Neutrophil (primary cell): ENCODE results near the gene KMT2C.

Experiments used
- H3K27ac ChIP-seq: fragments of 200-600 bp; sonication (generic); 2 replicates; pipeline ENCODE4 v1.5.1; 2016; ENCODE audit warnings: mild to moderate bottlenecking, moderate library complexity
- H3K27me3 ChIP-seq: fragments of 200-600 bp; sonication (generic); 2 replicates; pipeline ENCODE4 v1.6.0; 2016; ENCODE audit warnings: mild to moderate bottlenecking
- H3K36me3 ChIP-seq: fragments of 200-600 bp; sonication (generic); 2 replicates; pipeline ENCODE4 v1.5.1; 2017
- H3K4me1 ChIP-seq, 2 experiments: fragments of 200-600 bp in 1 of 2; sonication (generic) in 1 of 2; 1 replicate in 1 of 2; 2 replicates in 1 of 2; pipeline versions ENCODE4 v1.5.1 to v1.6.1; 2013 to 2016; ENCODE audit warnings: low read depth in 1 of 2, low read length in 1 of 2, mild to moderate bottlenecking in 1 of 2, moderate library complexity in 1 of 2; ENCODE audit not compliant: control insufficient read depth in 1 of 2, insufficient read depth in 1 of 2
- H3K4me3 ChIP-seq, 2 experiments: fragments of 200-600 bp in 1 of 2; sonication (generic) in 1 of 2; 1 replicate in 1 of 2; 2 replicates in 1 of 2; pipeline ENCODE4 v1.5.1; 2013 to 2016; ENCODE audit warnings: low read depth in 1 of 2, low read length in 1 of 2, mild to moderate bottlenecking in 1 of 2, moderate library complexity in 1 of 2
- H3K9me3 ChIP-seq: fragments of 200-600 bp; sonication (generic); 2 replicates; pipeline ENCODE4 v1.5.1; 2016
- CTCF ChIP-seq: fragments of 200-600 bp; sonication (generic); IDR thresholded peaks from 2 replicates; pipeline ENCODE4 v1.5.1; 2016; ENCODE audit warnings: antibody characterized with exemption

KMT2C gene

GRCh38 chr7:152340161-152340560, 95.6 kb downstream of the KMT2C start:
- Histone ChIP-seq H3K4me3 (no peak overlapping the region), H3K36me3 (no peaks in the 10 kb centered on the region), H3K9me3 (no peaks in the 10 kb centered on the region), H3K4me1 (peaks cover 13 to 28% of the 10 kb centered on the region in 2 experiments), H3K27ac (peak overlapping the region; percentile 33), H3K27me3 (no peaks in the 10 kb centered on the region)
- no peak for TF ChIP-seq CTCF

GRCh38 chr7:152338561-152338960, 97.2 kb downstream of the KMT2C start:
- H3K4me3 ChIP-seq, result no peak overlapping the region
- H3K4me1 ChIP-seq, result peaks cover 10 to 25% of the 10 kb centered on the region in 2 experiments
- H3K27ac ChIP-seq, result no peak overlapping the region
- no peaks in the 10 kb centered on the region for H3K36me3 ChIP-seq
- no peaks in the 10 kb centered on the region for H3K9me3 ChIP-seq
- H3K27me3 ChIP-seq, result no peaks in the 10 kb centered on the region
- TF ChIP-seq CTCF, result no peak

- H3K4me1 ChIP-seq, result peaks cover 10 to 25% of the 10 kb centered on the region in 2 experiments
- no peak overlapping the region for H3K4me3 ChIP-seq
- H3K9me3 ChIP-seq, result no peaks in the 10 kb centered on the region
- H3K27me3 ChIP-seq, result no peaks in the 10 kb centered on the region
- H3K27ac ChIP-seq, result peak overlapping the region; percentile 58
- H3K36me3 ChIP-seq, result no peaks in the 10 kb centered on the region
- TF ChIP-seq CTCF, result no peak
These were observed 98.9 kb downstream of the KMT2C start for GRCh38 chr7:152336754-152337368.

- TF ChIP-seq CTCF, result no peak
- Histone ChIP-seq H3K27me3 (no peaks in the 10 kb centered on the region), H3K27ac (peak overlapping the region; percentile 58), H3K4me1 (peaks cover 10 to 25% of the 10 kb centered on the region in 2 experiments), H3K9me3 (no peaks in the 10 kb centered on the region), H3K4me3 (no peak overlapping the region), H3K36me3 (no peaks in the 10 kb centered on the region)
These were observed 99.8 kb downstream of the KMT2C start for GRCh38 chr7:152335900-152336571.

GRCh38 chr7:152333134-152333533, 102.7 kb downstream of the KMT2C start:
- TF ChIP-seq CTCF, result no peak
- Histone ChIP-seq H3K27ac (no peak overlapping the region), H3K4me1 (peaks cover 5 to 25% of the 10 kb centered on the region in 2 experiments), H3K27me3 (no peaks in the 10 kb centered on the region), H3K4me3 (no peak overlapping the region), H3K9me3 (no peaks in the 10 kb centered on the region), H3K36me3 (peaks cover 14% of the 10 kb centered on the region)
